ENCODE results near the gene PDZRN3. TPM values are rescaled to one million over a fixed set of nuclear protein-coding genes. Genes with fewer than 3 reads are reported as not detected.

Gene PDZRN3
- total RNA-seq, 4 donors from 2014 or later, result 25.3 to 152 (median 45.4) TPM

GRCh38 chr3:73611176-73611575 lies 13.6 kb downstream of the PDZRN3 start:
- TF ChIP-seq CTCF (IDR thresholded peaks at IDR 0.05; ENCODE audit: low read depth), result no peak

- no peak for TF ChIP-seq CTCF (IDR thresholded peaks at IDR 0.05; ENCODE audit: low read depth)
Measured at GRCh38 chr3:73610493-73610892, 14.2 kb downstream of the PDZRN3 start.

GRCh38 chr3:73609655-73610054 lies 15.1 kb downstream of the PDZRN3 start:
- no peak for TF ChIP-seq CTCF (IDR thresholded peaks at IDR 0.05; ENCODE audit: low read depth)

GRCh38 chr3:73609315-73609641 lies 15.5 kb downstream of the PDZRN3 start:
- no peak for TF ChIP-seq CTCF (IDR thresholded peaks at IDR 0.05; ENCODE audit: low read depth)

GRCh38 chr3:73608456-73609314 lies 16.1 kb downstream of the PDZRN3 start:
- TF ChIP-seq CTCF (IDR thresholded peaks at IDR 0.05; ENCODE audit: low read depth), result no peak

GRCh38 chr3:73605861-73606260 lies 18.9 kb downstream of the PDZRN3 start:
- TF ChIP-seq CTCF (IDR thresholded peaks at IDR 0.05; ENCODE audit: low read depth), result no peak

- TF ChIP-seq CTCF (IDR thresholded peaks at IDR 0.05; ENCODE audit: low read depth), result no peak
Measured at GRCh38 chr3:73605412-73605811, 19.3 kb downstream of the PDZRN3 start.
